ENCODE measurements around the gene CARD10.
"Not testable (repeated sequence)": the region's sequence is repeated elsewhere in the genome, so short reads cannot be mapped to it uniquely, and the experiment has no call there.

Gene CARD10

DNA sequence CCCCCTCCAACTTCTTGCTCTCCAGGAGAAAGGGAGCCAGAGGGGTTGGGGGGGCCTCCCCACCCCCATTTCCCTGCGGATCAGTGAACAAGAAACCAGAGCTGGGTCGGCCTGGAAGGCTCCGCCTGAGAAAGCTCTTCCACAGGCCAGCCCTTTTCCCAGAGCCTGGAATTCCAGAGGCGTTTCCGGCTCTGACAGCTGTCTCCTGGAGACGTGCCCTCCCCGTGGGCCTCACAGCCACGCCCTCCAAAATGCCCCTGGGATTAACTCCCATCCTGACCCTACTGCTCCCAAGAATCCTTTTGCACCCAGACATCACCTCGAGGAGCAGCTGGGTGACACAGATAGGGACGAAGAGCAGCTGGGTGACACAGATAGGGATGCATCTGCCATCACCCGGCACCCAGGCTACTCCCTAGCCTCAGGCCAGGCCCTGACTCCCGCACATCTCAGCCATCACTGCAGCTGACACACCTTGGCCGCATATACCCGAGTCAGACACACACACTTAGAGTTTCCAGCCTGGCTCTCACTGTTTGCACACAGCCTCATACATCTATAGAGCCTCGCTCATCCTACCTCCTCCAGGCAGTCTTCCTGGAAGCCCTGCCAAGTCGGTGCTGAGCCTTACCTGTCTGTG lies 33.4 kb upstream of the CARD10 start:
- DNase-seq = no peak

DNA sequence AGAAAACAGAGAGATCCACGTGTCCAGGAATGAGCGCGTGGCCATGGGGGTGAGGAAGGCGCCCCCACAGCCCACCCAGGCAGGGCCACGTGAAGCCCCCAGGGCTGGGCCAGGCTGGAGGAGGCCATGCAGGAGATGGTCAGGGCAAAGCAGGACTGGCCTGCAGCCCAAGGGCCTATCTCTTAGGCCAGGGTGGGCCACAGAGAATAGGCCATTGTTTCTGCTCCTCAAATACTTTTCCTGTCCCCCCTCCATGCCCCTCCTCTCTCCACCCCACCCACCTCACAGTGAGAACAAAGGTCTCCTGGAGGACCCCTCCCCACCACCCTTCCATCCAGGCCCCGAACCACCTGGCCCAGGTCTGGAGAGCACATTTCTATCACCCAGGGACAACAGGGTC lies 32.8 kb upstream of the CARD10 start:
- DNase-seq = no peak

DNA sequence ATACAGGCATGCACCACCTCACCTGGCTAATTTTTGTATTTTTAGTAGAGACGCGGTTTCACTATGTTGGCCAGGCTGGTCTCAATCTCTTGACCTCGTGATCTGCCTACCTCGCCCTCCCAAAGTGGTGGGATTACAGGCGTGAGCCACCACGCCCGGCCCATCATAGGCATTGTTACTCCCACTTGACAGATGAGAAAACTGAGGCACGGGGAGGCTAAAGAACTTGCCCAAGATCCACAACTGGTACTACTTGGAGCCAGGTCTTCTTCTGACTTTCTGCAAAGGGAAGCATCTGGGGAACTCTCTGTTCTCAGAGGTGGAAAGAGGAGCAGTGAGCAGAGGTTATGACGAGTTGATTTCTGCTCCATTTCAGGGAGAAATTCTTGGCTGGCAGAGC lies 31.7 kb upstream of the CARD10 start:
- not testable (repeated sequence) for DNase-seq

DNA sequence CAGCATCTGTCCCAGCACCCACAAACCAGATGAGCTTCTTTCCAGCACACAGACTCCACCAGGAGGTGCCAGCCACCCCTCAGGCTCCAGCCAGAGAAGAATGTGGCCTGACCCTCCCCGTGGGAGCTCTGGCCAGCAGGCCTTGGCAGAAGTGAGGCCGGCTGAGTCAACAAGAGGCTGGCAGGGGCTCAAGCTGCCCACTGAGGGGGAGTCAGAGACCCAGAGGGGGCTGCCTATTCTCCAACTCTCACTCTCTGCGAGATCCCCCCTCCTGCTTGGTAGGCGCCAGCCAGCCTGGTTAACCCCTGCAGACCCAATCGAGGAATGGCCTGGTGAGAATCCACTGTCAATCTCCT lies 30.5 kb upstream of the CARD10 start:
- no peak for DNase-seq

DNA sequence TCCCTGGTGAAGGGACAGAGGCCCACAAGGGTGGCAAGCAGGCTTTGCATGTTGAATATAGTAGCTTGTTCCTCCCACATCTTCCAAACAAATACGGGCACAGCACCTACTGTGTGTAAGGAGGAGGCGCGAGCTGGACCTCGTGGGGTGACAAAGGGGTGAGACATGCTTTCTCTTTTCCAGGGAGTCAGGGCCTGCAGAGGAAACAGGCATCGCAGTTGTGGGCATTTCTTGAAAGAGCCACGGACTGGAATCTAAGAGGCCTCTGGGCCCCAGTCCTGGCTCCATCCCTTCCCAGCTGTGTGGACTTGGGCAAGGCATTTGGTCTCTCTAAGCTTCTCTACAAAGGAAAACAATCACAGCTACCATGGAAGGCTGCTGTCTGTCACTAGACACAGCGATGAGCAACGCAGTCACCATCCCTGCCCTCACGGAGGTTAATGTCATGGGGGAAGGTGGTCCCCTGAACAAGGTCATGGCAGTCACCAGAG lies 28.1 kb upstream of the CARD10 start:
- DNase-seq = no peak

DNA sequence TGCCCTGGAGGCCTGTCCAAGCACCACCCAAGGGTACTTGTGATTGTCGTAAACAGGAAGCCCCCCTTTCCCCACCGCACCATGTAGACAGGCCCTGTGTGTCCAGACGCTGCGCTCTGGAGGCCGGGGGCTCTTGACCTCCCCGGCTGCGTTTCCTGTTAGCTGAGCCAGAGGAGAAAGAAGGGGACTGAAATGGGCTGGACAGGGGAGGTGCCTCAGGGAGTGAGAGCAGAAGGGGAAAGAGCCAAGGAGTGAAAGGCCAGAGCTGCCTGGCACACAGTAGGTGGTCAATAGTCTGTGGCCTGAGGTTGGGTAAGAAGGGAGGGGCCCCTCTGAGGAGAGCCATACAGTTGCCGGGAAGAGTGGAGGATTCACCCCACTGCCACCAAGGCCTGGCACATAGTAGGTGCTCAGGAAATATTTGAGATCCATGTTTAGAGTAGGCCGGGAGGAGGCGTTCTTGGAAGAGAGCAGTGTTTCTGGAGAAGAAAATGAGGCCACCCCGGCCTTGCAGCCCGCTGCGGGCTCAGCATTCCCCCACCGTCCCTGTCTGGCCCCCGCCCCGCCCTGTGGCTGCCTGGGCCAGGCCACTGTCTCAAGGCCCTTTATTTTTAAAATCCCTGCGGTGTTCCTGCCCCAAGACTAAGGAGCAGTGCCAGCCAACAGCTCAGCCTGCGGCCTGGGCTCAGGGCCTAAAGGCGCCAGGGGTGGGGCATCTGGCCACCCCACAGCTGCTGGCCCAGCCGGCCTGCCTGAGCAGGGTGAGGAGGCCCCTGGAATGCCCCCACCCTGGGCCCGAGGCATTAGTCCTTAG lies 27.4 kb upstream of the CARD10 start:
- no peak for DNase-seq

DNA sequence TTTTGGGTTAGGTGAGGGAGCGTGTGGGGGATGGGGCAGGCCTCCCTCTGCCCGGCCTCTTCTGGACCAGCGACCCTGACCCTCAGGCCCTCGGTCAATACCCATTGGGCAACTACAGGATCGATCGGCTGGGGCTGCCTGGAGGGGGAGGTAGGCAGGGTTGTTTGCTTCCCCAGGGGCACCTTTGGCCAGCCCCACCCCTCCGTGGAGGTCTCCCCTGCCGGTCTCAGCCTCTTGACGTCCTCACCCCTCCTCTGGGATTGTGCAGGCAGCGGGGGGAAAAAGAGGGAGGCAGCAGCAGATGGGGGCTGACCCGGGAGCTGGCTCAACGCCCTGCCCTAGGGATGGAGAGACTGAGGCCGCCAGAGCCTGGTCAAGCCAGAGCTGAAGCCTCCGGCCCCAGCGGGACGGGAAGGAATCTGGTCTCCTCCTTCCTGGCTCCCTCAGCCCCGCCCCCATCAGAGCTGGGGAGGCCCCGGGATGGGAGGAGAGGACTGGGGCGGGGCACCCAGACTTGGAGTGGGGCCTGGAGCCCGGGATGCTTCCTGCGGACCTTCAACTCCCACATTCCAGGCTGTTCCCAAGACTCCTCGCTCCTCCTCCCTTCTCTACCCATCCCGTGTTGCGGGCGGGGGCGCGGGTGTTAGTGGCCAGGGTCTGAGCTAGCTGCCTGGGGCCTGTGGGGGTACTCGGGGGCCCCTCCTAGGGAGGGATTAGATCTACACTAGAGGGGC lies 26.7 kb upstream of the CARD10 start:
- DNase-seq = no peak

DNA sequence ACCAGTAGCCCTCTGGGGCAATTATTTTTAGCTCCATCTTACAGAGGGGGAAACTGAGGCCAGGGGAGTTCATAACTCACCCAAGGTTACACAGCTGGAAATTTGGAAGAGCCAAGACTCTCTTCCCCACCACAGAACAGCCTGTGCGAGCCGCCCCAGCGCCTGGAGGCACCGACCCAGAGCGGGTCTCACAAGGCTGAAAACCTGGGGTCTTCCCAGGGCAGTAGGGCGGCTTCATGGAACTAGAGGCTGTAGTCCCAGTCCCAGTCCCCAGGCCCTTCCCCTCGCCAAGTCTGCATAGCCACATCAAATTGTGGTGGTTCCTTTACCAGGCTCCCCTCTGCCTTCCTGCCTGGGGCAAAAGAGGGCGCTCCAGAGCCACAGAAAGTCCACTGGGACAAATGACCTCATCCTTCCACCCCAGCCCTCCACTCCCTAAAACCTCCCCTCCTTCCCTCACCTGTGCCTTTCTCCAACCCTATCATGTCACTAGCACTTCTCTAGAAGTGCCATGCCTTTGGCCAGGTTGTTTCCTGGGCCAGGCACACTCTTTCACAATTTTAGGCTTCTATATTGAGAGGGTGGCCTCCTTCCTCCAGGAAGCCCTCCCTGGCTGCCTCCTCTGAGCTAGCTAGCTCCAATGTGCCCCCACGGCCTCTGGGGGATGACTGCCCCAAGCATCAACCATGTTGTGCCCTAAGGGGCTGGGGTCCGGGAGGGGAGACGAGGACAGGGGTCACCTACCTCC lies 25.9 kb upstream of the CARD10 start:
- DNase-seq = peak; percentile 72

DNA sequence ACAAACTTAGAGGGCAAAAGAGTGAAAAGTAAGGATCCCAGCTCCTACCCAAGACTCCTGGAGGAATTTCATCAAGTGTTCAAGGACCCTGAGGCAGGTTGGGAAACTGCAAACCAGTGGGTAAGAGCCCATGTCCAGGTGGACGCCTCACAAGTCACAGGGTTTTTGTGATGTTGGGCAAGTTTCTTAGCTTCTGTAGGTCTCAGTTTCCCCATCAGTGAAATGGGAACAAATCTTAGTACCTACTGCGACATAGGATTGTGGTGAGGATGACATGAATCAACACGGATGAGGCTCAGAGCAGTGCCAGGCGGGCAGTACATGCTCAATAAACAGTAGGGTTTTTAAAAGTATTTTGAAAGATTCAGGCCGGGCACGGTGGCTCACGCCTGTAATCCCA lies 23.7 kb upstream of the CARD10 start:
- DNase-seq = no peak

DNA sequence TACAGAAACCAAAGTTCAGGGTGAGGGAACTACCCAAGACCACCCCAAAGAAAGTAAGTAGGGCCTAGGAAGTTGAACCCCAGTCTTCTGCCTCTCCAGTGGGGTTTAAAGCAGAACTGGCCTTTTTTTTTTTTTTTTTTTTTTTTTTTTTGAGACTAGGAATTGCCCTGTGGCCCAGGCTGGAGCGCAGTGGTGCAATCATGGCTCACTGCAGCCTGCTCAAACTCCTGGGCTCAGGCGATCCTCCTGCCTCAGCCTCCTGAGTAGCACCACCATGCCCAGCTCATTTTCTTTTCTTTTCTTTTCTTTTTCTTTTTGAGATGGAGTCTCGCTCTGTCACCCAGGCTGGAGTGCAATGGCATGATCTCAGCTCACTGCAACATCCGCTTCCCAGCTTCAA lies 23.2 kb upstream of the CARD10 start:
- not testable (repeated sequence) for DNase-seq

DNA sequence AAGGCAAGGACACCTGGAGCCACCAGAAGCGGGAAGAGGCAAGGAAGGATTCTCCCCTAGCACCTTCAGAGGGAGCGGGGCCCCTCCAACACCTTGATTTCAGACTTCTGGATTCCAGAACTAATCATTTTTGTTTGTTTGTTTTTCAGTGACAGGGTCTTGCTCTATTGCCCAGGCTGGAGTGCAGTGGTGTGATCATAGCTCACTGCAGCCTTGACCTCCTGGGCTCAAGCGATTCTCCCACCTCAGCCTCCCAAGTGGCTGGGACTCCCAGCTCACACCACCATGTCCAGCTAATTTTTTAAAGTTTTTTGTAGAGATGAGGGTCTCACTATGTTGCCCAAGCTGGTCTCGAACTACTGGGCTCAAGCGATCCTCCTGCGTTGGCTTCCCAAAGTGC lies 20.6 kb upstream of the CARD10 start:
- not testable (repeated sequence) for DNase-seq

DNA sequence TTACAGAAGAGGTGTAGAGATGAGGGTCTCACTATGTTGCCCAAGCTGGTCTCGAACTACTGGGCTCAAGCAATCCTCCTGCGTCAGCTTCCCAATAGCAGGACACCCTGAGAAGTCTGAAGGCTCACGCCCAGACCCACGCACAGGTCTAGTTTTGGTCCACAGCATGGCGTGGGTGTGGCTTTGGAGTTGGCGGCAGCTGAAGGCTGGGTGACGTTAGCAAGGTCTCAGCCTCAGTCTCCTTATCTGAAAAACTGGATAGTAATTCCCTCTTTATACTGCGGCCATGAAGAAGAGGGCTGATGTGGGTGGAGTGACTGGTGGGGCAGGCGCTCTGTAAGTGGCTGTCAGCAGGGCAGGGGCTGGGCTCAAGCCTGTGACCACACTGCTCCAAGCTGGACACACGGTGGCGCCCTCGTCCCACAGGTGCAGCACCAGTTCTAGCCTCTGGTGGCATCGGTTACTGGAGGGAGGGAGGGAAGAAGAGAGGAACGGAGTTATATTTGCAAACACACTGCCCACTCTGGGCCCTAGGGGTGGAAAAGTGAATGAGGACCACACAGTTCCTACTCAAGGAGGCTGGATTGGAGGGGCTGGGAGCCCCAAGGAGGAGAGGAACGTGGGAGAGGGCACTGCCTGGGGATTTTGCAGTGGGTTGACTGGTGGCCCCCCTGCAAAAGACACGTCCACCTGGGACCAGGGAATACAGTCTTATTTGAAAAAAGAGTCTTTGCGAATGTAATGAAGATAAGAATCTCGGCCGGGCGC lies 19.6 kb upstream of the CARD10 start:
- peak; percentile 94 for DNase-seq

DNA sequence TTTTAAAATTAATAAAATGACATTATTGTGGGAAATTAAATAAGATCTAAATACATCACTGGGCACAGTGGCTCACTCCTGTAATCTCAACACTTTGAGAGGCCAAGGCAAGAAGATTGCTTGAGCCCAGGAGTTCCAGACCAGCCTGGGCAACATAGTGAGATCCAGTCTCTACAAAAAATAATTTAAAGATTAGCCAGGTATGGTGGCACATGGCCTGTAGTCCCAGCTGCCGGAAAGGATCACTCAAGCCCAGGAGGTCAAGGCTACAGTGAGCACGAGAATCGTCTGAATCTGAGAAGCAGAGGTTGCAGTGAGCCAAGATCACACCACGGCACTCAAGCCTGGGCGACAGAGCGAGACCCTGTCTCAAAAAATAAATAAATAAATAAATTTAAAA lies 15.9 kb upstream of the CARD10 start:
- DNase-seq = no peak

DNA sequence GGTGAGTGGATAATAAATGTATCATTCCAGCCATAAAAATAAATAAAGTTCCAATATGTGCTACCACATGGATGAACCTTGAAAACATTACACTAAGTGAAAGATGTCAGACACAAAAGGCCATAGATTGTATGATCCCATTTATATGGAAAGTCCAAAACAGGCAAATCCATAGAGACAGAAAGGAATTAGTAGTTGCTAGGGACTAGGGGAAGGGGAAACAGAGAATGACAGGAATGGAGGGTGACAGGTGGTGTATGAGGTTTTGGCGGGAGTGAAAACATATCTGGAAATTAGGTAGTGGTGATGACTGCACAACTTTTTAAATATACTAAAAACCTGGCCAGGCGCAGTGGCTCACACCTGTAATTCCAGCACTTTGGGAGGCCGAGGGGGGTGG lies 15.2 kb upstream of the CARD10 start:
- DNase-seq = no peak

DNA sequence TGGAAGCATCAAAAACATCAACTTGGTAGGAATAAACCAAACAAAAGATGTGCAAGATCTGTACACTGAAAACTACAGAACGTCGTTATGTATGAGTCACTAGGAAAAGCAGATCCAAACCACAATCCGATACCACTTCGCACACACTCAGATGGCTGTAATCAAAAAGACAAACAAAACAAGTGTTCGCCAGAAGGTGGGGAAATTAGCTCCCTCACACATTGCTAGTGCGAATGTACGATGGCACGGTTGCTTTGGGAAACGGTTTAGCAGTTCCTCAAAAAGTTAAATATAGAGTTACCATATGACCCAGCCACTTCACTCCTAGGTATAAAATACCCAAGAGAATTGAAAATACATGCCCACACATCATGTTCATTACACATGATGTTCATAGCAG lies 14.8 kb upstream of the CARD10 start:
- DNase-seq = peak; percentile 14

DNA sequence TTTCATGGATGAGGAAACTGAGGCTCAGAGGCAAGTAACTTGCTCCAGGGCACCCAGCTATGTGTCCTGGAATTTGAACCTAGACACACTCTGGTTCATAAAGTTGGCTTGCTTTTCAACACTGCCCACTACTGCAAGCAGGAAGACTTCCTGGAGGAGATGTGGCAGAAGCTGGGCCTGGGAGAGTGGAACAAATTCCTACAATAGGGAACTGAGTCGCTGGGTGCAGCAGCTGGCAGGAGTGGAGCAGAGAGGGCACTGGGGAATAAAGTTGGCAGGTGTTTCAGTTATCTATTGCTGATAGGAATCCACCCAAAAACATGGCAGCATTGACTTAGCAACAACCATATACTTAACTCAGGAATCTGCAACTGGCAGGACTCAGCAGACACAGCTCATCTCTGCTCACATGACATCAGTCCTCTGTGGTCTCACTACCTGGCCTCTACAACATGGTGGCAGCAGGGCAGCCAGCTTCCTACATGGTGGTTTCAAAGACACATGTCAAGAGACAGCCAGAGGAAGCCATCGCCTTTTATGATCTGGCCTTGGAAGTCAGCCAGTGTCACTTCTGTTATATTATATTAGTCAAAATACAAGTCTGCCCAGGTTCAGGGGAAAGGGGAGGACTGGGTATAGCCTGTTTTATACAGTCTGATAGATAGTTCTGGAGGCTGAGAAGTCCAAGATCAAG lies 10.6 kb upstream of the CARD10 start:
- no peak for DNase-seq

DNA sequence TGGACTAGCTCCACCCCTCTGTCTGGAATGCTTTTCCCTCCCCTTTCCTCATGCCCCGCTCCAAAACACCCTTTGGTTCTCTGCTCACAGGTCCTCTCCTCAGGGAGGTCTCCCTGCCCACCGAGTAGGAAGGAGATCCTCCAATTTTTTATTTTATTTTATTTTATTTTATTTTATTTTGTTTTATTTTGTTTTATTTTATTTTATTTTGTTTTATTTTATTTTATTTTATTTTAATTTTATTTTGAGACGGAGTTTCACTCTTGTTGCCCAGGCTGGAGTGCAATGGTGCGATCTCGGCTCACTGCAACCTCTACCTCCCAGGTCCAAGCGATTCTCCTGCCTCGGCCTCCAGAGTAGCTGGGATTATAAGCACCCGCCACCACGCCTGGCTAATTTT lies 8.7 kb upstream of the CARD10 start:
- DNase-seq = not testable (repeated sequence)

DNA sequence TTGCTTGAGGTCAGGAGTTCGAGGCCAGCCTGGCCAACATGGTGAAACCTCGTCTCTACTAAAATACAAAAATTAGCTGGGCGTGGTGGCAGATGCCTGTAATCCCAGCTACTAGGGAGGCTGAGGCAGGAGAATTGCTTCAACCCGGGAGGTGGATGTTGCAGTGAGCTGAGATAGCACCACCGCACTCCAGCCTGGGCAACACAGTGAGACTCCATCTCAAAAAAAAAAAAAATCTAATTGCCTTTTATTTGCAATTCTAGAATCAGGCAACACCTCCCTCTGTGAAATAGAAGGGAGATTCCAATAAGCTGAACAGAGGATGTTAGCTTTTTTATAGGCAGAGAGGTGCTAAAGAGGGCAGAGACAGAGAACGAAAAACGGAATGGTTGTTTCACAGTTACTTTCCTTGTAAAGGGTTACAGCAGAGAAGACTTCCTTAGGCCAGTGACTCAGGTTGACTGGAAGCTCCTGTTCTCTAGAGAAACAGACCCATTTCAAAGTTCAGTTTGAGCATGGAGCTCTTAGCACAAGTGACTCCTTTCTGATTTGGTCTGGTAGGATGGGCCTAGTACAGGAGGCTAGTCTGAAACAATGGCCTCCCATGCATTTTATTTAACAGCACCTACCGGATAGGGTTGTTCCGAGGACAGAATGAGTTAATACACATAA lies 8.0 kb upstream of the CARD10 start:
- not testable (repeated sequence) for DNase-seq

DNA sequence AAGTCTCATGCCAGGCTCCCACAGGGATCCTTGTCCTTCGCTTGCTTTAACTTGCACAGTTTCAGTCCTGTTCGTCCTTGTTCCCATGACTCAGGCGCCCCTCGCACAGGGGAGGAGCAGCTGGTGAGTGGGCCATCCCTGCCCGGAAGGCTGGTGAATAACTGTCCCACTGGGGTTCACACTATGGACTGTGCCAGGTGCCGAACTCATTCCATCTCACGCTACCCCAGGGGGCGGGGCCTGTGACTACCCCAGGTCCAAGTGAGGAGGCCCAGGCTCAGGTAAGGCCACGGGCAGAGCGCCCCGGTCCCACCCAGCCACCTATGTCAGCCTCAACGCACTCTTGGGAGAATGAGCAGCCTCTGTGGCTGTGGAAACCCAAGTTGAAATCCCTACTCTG lies 7.2 kb upstream of the CARD10 start:
- no peak for DNase-seq

DNA sequence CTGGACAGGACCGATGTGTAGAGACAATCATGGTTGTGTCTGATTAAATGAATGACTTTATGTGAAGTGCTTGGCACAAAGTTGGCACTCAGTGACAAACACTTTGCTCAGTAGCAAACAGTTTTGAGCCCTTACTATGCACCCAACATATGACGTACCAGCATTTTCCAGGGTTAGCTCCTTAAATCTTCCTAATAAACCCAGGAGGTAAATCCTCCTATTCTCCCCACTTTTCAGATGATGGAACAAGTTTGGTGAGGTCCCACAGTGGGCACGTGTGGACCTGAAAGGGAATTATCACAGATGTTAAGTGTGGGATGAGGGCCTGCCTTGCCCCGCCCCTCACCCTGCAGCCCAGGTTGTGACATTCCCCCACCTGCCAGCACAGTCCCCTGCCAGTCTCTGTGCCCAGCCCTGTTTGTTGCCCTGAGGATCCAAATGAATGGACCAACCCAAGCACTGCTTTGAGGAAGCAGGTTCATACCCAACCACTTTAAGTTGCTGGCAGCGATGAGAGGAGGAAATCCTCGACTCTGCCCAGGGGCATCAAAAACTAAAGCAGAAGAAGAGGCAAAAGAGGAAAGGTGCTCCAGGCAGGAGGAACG lies 6.6 kb upstream of the CARD10 start:
- no peak for DNase-seq

All from stimulated activated CD4-positive, alpha-beta T cell treated with anti-CD3 and anti-CD28 coated beads, Interleukin-15, amount 100 ng/mL, for 24 hours (primary cell).